Kidney (tissue), 14 donors: Measurements from ENCODE around the gene NUP214. TPM values are rescaled to one million over a fixed set of nuclear protein-coding genes. Genes with fewer than 3 reads are reported as not detected.
"Not testable (repeated sequence)": the region's sequence is repeated elsewhere in the genome, so short reads cannot be mapped to it uniquely, and the experiment has no call there.

ENCODE experiments used
- DNase-seq, 5 donors: peaks; one replicate each; pipeline ENCODE4 v3.0.0-alpha.2; 2013 to 2020
- FAIRE-seq: peaks from 2 replicates; lab custom pipeline; 2012; peaks lifted over from hg19 to GRCh38; lab: Jason Lieb, UNC
- H3K27ac ChIP-seq, 2 donors: one replicate each; pipeline ENCODE4 v1.7.0; 2013; ENCODE audit warnings: low read depth in 2 of 2, low read length in 2 of 2, inconsistent platforms in 1 of 2
- H3K27me3 ChIP-seq: one replicate; pipeline ENCODE4 v1.7.1; 2013; ENCODE audit warnings: low read length, inconsistent platforms; ENCODE audit not compliant: control insufficient read depth, insufficient read depth
- H3K36me3 ChIP-seq, 3 donors: one replicate each; pipeline versions ENCODE4 v1.7.0 to v1.7.1; 2013; ENCODE audit warnings: low read length in 3 of 3, control low read depth in 1 of 3, inconsistent platforms in 1 of 3; ENCODE audit not compliant: insufficient read depth in 3 of 3, control insufficient read depth in 2 of 3
- H3K4me1 ChIP-seq, 3 donors: one replicate each; pipeline versions ENCODE4 v1.7.0 to v1.7.1; 2013; ENCODE audit warnings: low read length in 3 of 3, inconsistent platforms in 1 of 3, low read depth in 1 of 3; ENCODE audit not compliant: control insufficient read depth in 2 of 3, insufficient read depth in 2 of 3
- H3K4me3 ChIP-seq, 3 donors: one replicate each; pipeline versions ENCODE4 v1.7.0 to v1.8.1; 2013; ENCODE audit warnings: low read length in 3 of 3, control low read depth in 1 of 3, inconsistent platforms in 1 of 3
- H3K9ac ChIP-seq, 3 donors: one replicate each; pipeline versions ENCODE4 v1.7.0 to v1.7.1; 2013; ENCODE audit warnings: low read length in 3 of 3, control low read depth in 1 of 3, inconsistent platforms in 1 of 3
- H3K9me3 ChIP-seq, 3 donors: one replicate each; pipeline versions ENCODE4 v1.7.0 to v1.7.1; 2013; ENCODE audit warnings: low read length in 3 of 3, control low read depth in 1 of 3, inconsistent platforms in 1 of 3; ENCODE audit not compliant: control insufficient read depth in 2 of 3, insufficient read depth in 1 of 3
- intact Hi-C: fragments of 100-400 bp; cut with DNase I; formaldehyde crosslinking; loops from one replicate; pipeline ENCODE4 v1.11.1; 2022
- polyA plus RNA-seq: library from polyadenylated mRNA; stranded (reverse); fragments of 350-450 nt; fragmentation: Illumina TruSeq; extraction: RNeasy Lipid Tissue Mini Kit (QIAGEN cat#74804); gene quantifications from one replicate; pipeline ENCODE4 v1.2.3, GENCODE V29; 2014; ENCODE audit warnings: low read depth, low replicate concordance; ENCODE audit not compliant: insufficient read depth
- total RNA-seq: library from RNA; stranded (reverse); fragmentation: NEBNext Ultra II Directional; extraction: Animal tissue kit (Norgen Biotek cat#: 25700); gene quantifications from one replicate; pipeline ENCODE4 v1.2.1, GENCODE V29; 2021
- TF ChIP-seq, protein P1 (sequence below): IDR thresholded peaks from 3 replicates; pipeline ENCODE4 v1.5.1; 2012; ENCODE audit warnings: mild to moderate bottlenecking, moderate library complexity, borderline replicate concordance; ENCODE audit not compliant: insufficient read depth; ENCODE audit errors: extremely low read depth
- donor health status: control.
- donor health status: control.
- donor health status: control.
- donor health status: control.
- donor health status: control.
- donor health status: DM: yes; HTN: yes; CAD: no.
- donor health status: Normal renal cell carcinoma (clear cell type).

Gene NUP214
- total and polyA plus RNA-seq, 2 donors from 2014 or later = 28.4 to 75.3 TPM

- H3K9ac ChIP-seq = peak overlapping the region in 2 of 3 donors; percentile 28 to 43
- H3K9me3 ChIP-seq = no peaks in the 10 kb centered on the region
- DNase-seq (peak in 2 of 5 donors; percentile 45 to 68), FAIRE-seq (no peak)
- peaks cover 0 to 5% (median 0%) of the 10 kb centered on the region in 3 donors for H3K36me3 ChIP-seq
- H3K4me1 ChIP-seq = peaks cover 2 to 40% (median 20%) of the 10 kb centered on the region in 3 donors
- peak overlapping the region in 1 of 3 donors; percentile 68 for H3K4me3 ChIP-seq
- no peaks in the 10 kb centered on the region for H3K27me3 ChIP-seq
- TF ChIP-seq, protein P1, sequence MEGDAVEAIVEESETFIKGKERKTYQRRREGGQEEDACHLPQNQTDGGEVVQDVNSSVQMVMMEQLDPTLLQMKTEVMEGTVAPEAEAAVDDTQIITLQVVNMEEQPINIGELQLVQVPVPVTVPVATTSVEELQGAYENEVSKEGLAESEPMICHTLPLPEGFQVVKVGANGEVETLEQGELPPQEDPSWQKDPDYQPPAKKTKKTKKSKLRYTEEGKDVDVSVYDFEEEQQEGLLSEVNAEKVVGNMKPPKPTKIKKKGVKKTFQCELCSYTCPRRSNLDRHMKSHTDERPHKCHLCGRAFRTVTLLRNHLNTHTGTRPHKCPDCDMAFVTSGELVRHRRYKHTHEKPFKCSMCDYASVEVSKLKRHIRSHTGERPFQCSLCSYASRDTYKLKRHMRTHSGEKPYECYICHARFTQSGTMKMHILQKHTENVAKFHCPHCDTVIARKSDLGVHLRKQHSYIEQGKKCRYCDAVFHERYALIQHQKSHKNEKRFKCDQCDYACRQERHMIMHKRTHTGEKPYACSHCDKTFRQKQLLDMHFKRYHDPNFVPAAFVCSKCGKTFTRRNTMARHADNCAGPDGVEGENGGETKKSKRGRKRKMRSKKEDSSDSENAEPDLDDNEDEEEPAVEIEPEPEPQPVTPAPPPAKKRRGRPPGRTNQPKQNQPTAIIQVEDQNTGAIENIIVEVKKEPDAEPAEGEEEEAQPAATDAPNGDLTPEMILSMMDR = no peak
- peak overlapping the region; percentile 87 for H3K27ac ChIP-seq
- intact Hi-C loops = no loop called here
These were observed 26.2 kb upstream of the NUP214 start for GRCh38 chr9:131099102-131099606.

DNA sequence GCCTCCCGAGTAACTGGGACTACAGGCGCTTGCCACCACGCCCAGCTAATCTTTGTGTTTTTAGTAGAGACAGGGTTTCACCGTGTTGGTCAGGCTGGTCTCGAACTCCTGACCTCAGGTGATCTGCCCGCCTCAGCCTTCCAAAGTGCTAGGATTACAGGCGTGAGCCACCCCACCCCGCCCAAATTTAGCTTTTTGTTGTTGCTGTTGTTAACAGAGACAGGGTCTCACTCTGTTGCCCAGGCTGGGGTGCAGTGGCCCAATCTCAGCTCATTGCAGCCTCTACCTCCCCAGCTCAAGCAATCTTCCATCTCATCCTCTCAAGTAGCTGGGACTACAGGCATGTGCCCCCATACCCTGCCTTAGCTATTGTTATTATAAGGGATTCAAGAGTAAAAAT is 25.5 kb upstream of the NUP214 start:
- H3K36me3 ChIP-seq, DNase-seq, FAIRE-seq, H3K4me3 ChIP-seq, H3K9me3 ChIP-seq, H3K27me3 ChIP-seq, intact Hi-C loops: not testable (repeated sequence)
- Histone ChIP-seq H3K27ac (peak overlapping the region; percentile 85 to 87), H3K4me1 (peaks cover 2 to 40% (median 20%) of the 10 kb centered on the region in 3 donors), H3K9ac (peak overlapping the region in 1 of 3 donors; percentile 35)

- peaks cover 2 to 40% (median 20%) of the 10 kb centered on the region in 3 donors for H3K4me1 ChIP-seq
- DNase-seq (peak in 4 of 5 donors; percentile 90 to 96 (median 92)), FAIRE-seq (no peak)
- H3K9me3 ChIP-seq = no peaks in the 10 kb centered on the region
- H3K27me3 ChIP-seq = no peaks in the 10 kb centered on the region
- no peak overlapping the region for H3K4me3 ChIP-seq
- H3K27ac ChIP-seq = peak overlapping the region; percentile 85 to 87
- H3K9ac ChIP-seq = peak overlapping the region in 2 of 3 donors; percentile 35 to 37
- TF ChIP-seq, protein P1 = no peak
- intact Hi-C loops = no loop called here
- H3K36me3 ChIP-seq = peaks cover 0 to 5% (median 0%) of the 10 kb centered on the region in 3 donors
These were observed 24.9 kb upstream of the NUP214 start for GRCh38 chr9:131100445-131100844.

DNA sequence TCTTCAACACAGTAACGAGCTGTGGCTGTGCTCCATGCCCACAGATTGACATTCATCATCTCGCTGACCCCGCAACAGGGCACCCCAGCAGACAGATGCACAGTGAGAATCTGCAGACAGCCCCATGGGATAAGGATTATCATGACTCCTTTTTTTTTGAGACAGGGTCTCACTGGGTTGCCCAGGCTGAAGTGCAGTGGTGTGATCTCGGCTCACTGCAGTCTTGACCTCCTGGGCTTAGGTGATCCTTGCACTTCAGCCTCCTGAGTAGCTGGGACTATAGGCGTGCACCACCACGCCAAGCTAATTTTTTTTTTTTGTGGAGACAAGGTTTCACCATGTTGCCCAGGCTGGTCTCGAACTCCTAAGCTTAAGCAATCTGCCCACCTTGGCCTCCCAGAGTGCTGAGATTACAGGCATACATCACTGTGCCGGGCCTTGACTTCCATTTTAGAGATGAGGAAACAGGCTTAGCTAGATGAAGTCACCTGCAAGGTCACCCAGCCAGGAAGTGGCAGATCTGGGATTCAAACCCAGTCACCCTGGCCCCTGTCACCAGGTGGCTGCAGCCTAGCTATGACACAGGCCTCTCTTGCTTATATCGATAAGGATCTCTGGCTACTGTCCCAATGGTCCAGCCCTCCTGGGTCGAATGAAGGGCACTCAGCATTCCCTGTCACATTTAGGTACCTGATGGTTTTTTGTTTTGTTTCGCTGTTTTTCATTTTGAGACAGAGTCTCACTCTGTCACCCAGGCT is 24.0 kb upstream of the NUP214 start:
- no peak for FAIRE-seq
- peaks cover 0 to 39% (median 20%) of the 10 kb centered on the region in 3 donors for H3K4me1 ChIP-seq
- intact Hi-C loops = no loop called here

More for the DNA sequence above, 24.0 kb upstream of the NUP214 start:
- H3K9me3 ChIP-seq = no peaks in the 10 kb centered on the region
- TF ChIP-seq, protein P1 = no peak
- no peak for DNase-seq
- no peaks in the 10 kb centered on the region for H3K27me3 ChIP-seq
- no peak overlapping the region for H3K9ac ChIP-seq
- no peak overlapping the region for H3K4me3 ChIP-seq
- peaks cover 0 to 5% (median 0%) of the 10 kb centered on the region in 3 donors for H3K36me3 ChIP-seq
- peak overlapping the region; percentile 85 to 87 for H3K27ac ChIP-seq
